ENCODE results near the gene NOXA1.
A peak's percentile ranks its signal among the peaks of the same experiment; 100 is the strongest.

NOXA1 gene

DNA sequence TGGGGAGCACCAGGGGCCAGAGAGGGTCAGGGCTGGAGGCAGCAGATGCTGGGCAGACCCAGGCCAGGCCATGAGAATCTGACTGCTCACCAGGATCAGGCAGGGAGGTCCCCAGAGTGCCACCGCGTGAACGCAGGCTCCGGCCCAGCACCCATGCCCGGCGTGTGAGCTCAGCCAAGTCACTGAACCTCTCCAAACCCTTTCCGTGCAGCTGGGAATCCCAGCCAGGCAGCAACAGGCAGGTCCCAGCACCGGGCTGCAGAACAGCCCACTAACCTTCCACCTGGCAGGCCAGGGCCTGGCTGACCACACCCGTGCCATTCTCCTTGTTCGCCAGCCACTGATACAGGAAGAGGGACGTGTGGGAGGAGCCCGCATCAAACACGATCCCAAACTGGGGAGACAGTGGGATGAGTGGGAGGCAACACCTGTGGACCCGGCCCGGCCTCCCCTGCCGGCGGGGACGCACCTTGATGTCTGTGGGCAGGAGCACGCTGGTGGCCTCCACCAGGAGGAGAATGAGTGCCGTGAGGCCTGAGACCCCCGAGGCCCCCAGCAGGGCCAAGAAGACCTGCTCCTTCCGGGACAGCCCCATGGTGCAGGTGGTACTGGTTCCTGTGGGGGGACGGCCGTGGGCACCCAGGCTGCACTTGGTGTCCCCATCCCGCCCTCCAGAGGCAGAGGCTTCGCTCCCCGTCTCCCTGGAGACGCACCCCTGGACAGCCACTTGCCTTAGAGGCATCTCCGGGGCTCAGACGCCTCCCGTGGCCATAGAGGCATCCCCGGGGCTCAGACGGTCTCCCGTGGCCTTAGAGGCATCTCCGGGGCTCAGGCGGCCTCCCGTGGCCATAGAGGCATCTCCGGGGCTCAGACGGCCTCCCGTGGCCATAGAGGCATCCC lies 14.7 kb downstream of the NOXA1 start:
- Histone ChIP-seq H3K4me1 (ENCODE audit: insufficient read depth, poor library complexity, severe bottlenecking) (peaks cover 10% of the 10 kb centered on the region), H3K4me3 (ENCODE audit: severe bottlenecking) (no peak overlapping the region), H3K27me3 (ENCODE audit: insufficient read depth, poor library complexity, severe bottlenecking) (no peaks in the 10 kb centered on the region), H3K36me3 (ENCODE audit: low read depth) (no peaks in the 10 kb centered on the region), H3K27ac (ENCODE audit: poor library complexity, severe bottlenecking) (no peak overlapping the region), H3K9me3 (ENCODE audit: severe bottlenecking) (no peaks in the 10 kb centered on the region)
- ATAC-seq (ENCODE audit: low read depth): no peak
- TF ChIP-seq, protein P1, sequence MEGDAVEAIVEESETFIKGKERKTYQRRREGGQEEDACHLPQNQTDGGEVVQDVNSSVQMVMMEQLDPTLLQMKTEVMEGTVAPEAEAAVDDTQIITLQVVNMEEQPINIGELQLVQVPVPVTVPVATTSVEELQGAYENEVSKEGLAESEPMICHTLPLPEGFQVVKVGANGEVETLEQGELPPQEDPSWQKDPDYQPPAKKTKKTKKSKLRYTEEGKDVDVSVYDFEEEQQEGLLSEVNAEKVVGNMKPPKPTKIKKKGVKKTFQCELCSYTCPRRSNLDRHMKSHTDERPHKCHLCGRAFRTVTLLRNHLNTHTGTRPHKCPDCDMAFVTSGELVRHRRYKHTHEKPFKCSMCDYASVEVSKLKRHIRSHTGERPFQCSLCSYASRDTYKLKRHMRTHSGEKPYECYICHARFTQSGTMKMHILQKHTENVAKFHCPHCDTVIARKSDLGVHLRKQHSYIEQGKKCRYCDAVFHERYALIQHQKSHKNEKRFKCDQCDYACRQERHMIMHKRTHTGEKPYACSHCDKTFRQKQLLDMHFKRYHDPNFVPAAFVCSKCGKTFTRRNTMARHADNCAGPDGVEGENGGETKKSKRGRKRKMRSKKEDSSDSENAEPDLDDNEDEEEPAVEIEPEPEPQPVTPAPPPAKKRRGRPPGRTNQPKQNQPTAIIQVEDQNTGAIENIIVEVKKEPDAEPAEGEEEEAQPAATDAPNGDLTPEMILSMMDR (IDR thresholded peaks at IDR 0.05; ENCODE audit: poor library complexity, severe bottlenecking): no peak
- DNase-seq (ENCODE audit: low spot score): peak; percentile 61

DNA sequence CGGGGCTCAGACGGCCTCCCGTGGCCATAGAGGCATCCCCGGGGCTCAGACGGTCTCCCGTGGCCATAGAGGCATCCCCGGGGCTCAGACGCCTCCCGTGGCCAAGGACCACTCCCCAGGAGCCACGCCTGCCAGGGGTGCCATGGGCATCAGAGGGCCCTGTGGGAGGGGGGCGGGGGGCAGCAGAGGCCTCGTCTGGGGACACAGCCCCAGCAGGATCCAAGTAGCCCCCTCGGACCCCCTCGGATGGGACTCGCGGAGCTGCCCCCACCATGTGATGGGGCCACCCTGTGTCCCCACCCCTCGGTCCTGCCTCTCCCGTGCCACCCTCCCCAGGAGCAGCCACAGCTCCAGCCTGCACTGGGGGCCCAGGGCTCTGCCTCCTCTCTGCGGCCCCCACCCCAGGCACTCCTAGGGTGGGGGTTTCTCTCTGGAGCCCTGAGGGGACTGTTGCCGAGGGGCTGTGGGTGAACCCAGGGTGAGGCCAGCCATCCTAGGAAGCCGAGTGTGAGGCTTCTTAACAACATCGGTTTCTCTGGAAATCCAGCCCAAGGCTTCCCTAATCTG lies 15.5 kb downstream of the NOXA1 start:
- TF ChIP-seq, protein P1 (IDR thresholded peaks at IDR 0.05; ENCODE audit: poor library complexity, severe bottlenecking): no peak
- Histone ChIP-seq H3K9me3 (ENCODE audit: severe bottlenecking) (no peaks in the 10 kb centered on the region), H3K36me3 (ENCODE audit: low read depth) (no peaks in the 10 kb centered on the region), H3K27ac (ENCODE audit: poor library complexity, severe bottlenecking) (no peak overlapping the region), H3K4me1 (ENCODE audit: insufficient read depth, poor library complexity, severe bottlenecking) (peaks cover 10% of the 10 kb centered on the region), H3K27me3 (ENCODE audit: insufficient read depth, poor library complexity, severe bottlenecking) (no peaks in the 10 kb centered on the region), H3K4me3 (ENCODE audit: severe bottlenecking) (no peak overlapping the region)
- DNase-seq (ENCODE audit: low spot score) (peak; percentile 49), ATAC-seq (ENCODE audit: low read depth) (no peak)

DNA sequence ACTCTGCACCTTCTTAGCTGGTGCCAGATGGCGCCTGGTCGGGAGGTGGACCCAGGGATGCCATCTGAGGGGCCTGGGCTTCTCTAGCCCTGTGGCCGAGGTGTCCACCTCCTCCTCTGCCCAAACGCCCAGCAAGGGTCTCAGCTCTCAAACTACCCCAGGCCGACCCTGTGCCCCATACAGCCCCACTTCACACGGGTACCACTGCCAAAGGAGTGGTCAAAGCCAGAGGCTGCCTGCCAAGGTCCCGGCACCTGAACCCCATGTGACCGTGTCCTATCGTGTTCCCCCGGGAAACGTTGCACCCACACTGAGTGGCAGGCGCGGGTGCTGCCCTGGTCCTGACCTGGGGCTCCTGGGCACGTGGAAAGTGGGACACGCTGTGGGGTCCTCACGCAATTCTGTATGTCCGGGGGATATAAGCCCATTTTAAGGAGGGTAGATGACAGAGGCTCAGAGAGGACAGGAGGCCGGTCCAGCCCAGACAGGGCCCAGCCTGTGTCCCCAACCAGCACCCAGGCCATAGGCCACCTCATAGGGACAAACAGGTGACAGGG lies 16.0 kb downstream of the NOXA1 start:
- no peak overlapping the region for H3K27ac ChIP-seq (ENCODE audit: poor library complexity, severe bottlenecking)
- H3K9me3 ChIP-seq (ENCODE audit: severe bottlenecking): no peaks in the 10 kb centered on the region
- H3K27me3 ChIP-seq (ENCODE audit: insufficient read depth, poor library complexity, severe bottlenecking): no peaks in the 10 kb centered on the region
- H3K4me3 ChIP-seq (ENCODE audit: severe bottlenecking): no peak overlapping the region
- TF ChIP-seq, protein P1 (IDR thresholded peaks at IDR 0.05; ENCODE audit: poor library complexity, severe bottlenecking): no peak
- peak; percentile 62 for DNase-seq (ENCODE audit: low spot score)
- no peak for ATAC-seq (ENCODE audit: low read depth)
- H3K36me3 ChIP-seq (ENCODE audit: low read depth): no peaks in the 10 kb centered on the region
- H3K4me1 ChIP-seq (ENCODE audit: insufficient read depth, poor library complexity, severe bottlenecking): peaks cover 10% of the 10 kb centered on the region

DNA sequence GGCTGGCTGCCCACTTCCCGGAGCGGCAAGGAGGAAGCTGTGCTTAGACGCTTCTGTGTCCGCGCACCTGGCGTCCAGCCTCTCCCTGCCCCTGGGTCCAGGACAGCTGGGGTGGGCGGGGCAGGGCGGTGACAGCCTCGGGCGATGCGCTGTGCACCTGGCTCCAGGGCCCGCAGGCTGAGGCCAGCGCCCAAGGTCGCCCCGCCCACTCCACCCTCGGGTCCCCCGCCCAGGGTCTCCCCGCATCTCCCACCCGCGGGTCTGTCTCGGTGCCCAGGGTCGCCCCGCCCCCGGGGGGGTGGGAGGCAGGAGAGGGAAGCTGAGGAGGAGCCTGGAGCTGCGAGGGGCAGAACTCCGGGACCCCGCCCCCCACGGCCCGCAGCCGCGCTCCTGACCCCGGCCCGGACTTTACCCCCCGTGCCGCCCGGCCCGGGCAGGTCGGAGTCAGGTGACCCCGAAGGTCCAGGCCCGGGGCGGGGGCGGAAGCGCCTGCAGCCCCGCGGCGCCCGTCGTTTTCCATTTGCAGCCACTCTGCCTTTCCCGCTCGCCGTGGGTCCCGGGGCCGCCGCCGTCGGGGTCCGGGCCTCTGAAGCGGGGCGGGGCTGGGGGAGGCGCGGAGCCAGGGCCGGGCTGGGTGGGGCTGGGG lies 18.2 kb downstream of the NOXA1 start, which contains the start of gene ENTPD8:
TSS of gene ENTPD8 (minus strand) at position 69 of the 646 bp plus-strand sequence. CDS start 3,072 bp downstream, outside the sequence.
- ATAC-seq (ENCODE audit: low read depth) (peak; percentile 71), DNase-seq (ENCODE audit: low spot score) (peak; percentile 75)
- TF ChIP-seq, protein P1 (IDR thresholded peaks at IDR 0.05; ENCODE audit: poor library complexity, severe bottlenecking): no peak
- Histone ChIP-seq H3K36me3 (ENCODE audit: low read depth) (no peaks in the 10 kb centered on the region), H3K4me1 (ENCODE audit: insufficient read depth, poor library complexity, severe bottlenecking) (peaks cover 4% of the 10 kb centered on the region), H3K4me3 (ENCODE audit: severe bottlenecking) (peak within 1 kb of the TSS; percentile 27), H3K9me3 (ENCODE audit: severe bottlenecking) (no peaks in the 10 kb centered on the region), H3K27ac (ENCODE audit: poor library complexity, severe bottlenecking) (no peak within 1 kb of the TSS), H3K27me3 (ENCODE audit: insufficient read depth, poor library complexity, severe bottlenecking) (no peaks in the 10 kb centered on the region)
